ENCODE results near the gene TUT7. TPM values are rescaled to one million over a fixed set of nuclear protein-coding genes. Genes with fewer than 3 reads are reported as not detected.
"Not testable (repeated sequence)": the region's sequence is repeated elsewhere in the genome, so short reads cannot be mapped to it uniquely, and the experiment has no call there.

Gene TUT7
- total RNA-seq, 1 experiment from 2014 or later: 36.1 TPM

DNA sequence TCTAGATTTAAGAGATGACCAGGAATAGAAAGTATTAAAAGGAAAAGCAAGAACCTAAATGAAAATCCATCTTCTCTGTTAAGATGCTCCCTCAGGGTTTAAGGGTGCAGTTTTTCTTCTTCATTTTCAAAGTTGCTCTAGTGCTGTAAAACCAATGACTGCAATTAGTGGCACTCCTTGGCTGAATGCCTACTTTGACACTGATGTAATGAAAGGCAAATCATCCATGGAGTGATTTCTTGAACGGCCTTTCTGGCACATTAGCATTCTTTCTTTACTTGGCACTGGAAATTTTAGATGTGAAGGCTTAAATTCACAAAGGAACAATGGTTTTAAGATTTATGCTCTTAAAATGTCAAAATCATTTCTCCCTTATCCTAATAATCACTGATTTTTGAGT is 52.5 kb downstream of the TUT7 start:
- no peaks in the 10 kb centered on the region for H4K20me1 ChIP-seq (ENCODE audit: insufficient read depth)
- ChIA-PET CTCF (no interaction called here), POLR2A (ENCODE audit: unreplicated experiment) (no interaction called here)
- H3K36me3 ChIP-seq (ENCODE audit: low read depth): peaks cover 33% of the 10 kb centered on the region
- TF ChIP-seq EZH2 (IDR thresholded peaks at IDR 0.05; ENCODE audit: low read depth): no peak
- H3F3A ChIP-seq (ENCODE audit: insufficient read depth, low read depth): peaks cover 4% of the 10 kb centered on the region; the same call in 1 of the 2 replicates
- H3K27me3 ChIP-seq (ENCODE audit: insufficient read depth, low read depth): no peaks in the 10 kb centered on the region
- BruUV-seq (replicated peaks): no TSS peak
- no peaks in the 10 kb centered on the region for H3K9me3 ChIP-seq (ENCODE audit: insufficient read depth, low read depth)
- H2AFZ ChIP-seq: no peak overlapping the region
- H3K27ac ChIP-seq: no peak overlapping the region
- H3K4me1 ChIP-seq (replicated peaks; ENCODE audit: insufficient read depth): no peaks in the 10 kb centered on the region
- intact Hi-C loops (cut with micrococcal nuclease; ENCODE audit: unreplicated experiment): no loop called here
- no peaks in the 10 kb centered on the region for H3K9me2 ChIP-seq (ENCODE audit: insufficient read depth)
- no peak for DNase-seq
- H3K79me2 ChIP-seq (ENCODE audit: low read depth): no peaks in the 10 kb centered on the region
- H3K4me3 ChIP-seq: no peak overlapping the region
- H3K4me2 ChIP-seq: no peak overlapping the region

DNA sequence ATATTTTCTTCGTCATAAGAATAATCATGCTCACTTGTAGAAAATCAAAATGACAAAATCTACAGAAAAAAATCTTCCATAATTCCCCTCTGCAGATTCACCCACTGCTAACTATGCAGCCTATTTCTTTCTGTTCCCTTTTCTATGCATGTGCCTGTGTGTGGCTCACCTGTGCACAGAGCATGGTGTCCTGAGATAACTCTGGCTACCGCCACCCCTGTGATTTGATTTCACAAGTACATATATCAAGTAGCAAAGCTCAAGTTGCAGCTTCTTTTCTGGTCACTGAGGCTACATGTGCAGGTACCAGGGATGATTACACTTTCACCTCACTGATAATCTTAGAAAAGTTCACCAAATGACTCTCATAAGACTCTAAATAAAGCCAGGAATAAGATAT is 53.5 kb downstream of the TUT7 start:
- H3K4me3 ChIP-seq: no peak overlapping the region
- H3K27me3 ChIP-seq (ENCODE audit: insufficient read depth, low read depth): no peaks in the 10 kb centered on the region
- no peaks in the 10 kb centered on the region for H3K9me3 ChIP-seq (ENCODE audit: insufficient read depth, low read depth)
- intact Hi-C loops (cut with micrococcal nuclease; ENCODE audit: unreplicated experiment): no loop called here
- no peak for DNase-seq
- H3K9me2 ChIP-seq (ENCODE audit: insufficient read depth): no peaks in the 10 kb centered on the region
- no peaks in the 10 kb centered on the region for H3K79me2 ChIP-seq (ENCODE audit: low read depth)
- H3K4me1 ChIP-seq (replicated peaks; ENCODE audit: insufficient read depth): no peaks in the 10 kb centered on the region
- H3K27ac ChIP-seq: no peak overlapping the region
- H4K20me1 ChIP-seq (ENCODE audit: insufficient read depth): no peaks in the 10 kb centered on the region; the same call in 1 of the 2 replicates
- no peak overlapping the region for H2AFZ ChIP-seq
- no TSS peak for BruUV-seq (replicated peaks)
- H3K36me3 ChIP-seq (ENCODE audit: low read depth): peaks cover 32% of the 10 kb centered on the region
- peaks cover 4% of the 10 kb centered on the region; the same call in 1 of the 2 replicates for H3F3A ChIP-seq (ENCODE audit: insufficient read depth, low read depth)
- ChIA-PET POLR2A (ENCODE audit: unreplicated experiment) (no interaction called here), CTCF (no interaction called here)
- TF ChIP-seq EZH2 (IDR thresholded peaks at IDR 0.05; ENCODE audit: low read depth): no peak
- TF ChIP-seq, protein P1, sequence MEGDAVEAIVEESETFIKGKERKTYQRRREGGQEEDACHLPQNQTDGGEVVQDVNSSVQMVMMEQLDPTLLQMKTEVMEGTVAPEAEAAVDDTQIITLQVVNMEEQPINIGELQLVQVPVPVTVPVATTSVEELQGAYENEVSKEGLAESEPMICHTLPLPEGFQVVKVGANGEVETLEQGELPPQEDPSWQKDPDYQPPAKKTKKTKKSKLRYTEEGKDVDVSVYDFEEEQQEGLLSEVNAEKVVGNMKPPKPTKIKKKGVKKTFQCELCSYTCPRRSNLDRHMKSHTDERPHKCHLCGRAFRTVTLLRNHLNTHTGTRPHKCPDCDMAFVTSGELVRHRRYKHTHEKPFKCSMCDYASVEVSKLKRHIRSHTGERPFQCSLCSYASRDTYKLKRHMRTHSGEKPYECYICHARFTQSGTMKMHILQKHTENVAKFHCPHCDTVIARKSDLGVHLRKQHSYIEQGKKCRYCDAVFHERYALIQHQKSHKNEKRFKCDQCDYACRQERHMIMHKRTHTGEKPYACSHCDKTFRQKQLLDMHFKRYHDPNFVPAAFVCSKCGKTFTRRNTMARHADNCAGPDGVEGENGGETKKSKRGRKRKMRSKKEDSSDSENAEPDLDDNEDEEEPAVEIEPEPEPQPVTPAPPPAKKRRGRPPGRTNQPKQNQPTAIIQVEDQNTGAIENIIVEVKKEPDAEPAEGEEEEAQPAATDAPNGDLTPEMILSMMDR (conservative IDR thresholded peaks at IDR 0.05): no peak
- H3K4me2 ChIP-seq: no peak overlapping the region

DNA sequence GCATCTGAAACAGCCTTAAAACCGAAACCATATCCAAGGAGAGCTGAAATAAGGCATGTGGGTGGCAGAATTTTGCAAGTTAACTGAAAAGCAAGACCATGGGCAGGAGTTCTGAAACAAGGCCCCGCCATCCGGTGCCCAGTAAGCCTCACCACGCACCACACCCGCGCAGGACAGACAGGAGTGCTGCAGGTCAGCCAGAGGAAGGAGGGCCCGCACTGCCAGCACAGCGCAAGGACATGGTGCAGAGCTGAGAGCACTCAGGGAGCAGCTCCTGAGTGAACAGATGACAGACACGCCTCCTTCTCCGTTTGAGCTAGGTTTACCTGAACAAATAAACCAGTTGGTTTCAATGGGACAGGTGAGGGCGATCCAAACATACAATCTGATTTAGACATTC is 55.3 kb downstream of the TUT7 start:
- Histone ChIP-seq H3K79me2 (ENCODE audit: low read depth) (no peaks in the 10 kb centered on the region), H4K20me1 (ENCODE audit: insufficient read depth) (no peaks in the 10 kb centered on the region; the same call in 1 of the 2 replicates), H2AFZ (no peak overlapping the region), H3K4me2 (no peak overlapping the region), H3K4me1 (replicated peaks; ENCODE audit: insufficient read depth) (no peaks in the 10 kb centered on the region), H3K9me3 (ENCODE audit: insufficient read depth, low read depth) (no peaks in the 10 kb centered on the region), H3K27ac (no peak overlapping the region), H3F3A (ENCODE audit: insufficient read depth, low read depth) (peaks cover 4% of the 10 kb centered on the region; the same call in 1 of the 2 replicates), H3K36me3 (ENCODE audit: low read depth) (peaks cover 28% of the 10 kb centered on the region), H3K4me3 (no peak overlapping the region), H3K9me2 (ENCODE audit: insufficient read depth) (no peaks in the 10 kb centered on the region), H3K27me3 (ENCODE audit: insufficient read depth, low read depth) (no peaks in the 10 kb centered on the region)
- no peak for DNase-seq
- no TSS peak for BruUV-seq (replicated peaks)
- TF ChIP-seq, protein P1 (conservative IDR thresholded peaks at IDR 0.05): no peak
- TF ChIP-seq EZH2 (IDR thresholded peaks at IDR 0.05; ENCODE audit: low read depth): no peak
- intact Hi-C loops (cut with micrococcal nuclease; ENCODE audit: unreplicated experiment): no loop called here
- ChIA-PET POLR2A (ENCODE audit: unreplicated experiment) (interaction anchor here (0.6 kb wide), 1 partner anchor 10 kb away, joined by 3 read pairs; no protein-coding TSS in a partner anchor), CTCF (interaction anchor here (0.6 kb wide), 2 partner anchors 14 to 185 kb away, joined by 3 read pairs; no protein-coding TSS in a partner anchor)

DNA sequence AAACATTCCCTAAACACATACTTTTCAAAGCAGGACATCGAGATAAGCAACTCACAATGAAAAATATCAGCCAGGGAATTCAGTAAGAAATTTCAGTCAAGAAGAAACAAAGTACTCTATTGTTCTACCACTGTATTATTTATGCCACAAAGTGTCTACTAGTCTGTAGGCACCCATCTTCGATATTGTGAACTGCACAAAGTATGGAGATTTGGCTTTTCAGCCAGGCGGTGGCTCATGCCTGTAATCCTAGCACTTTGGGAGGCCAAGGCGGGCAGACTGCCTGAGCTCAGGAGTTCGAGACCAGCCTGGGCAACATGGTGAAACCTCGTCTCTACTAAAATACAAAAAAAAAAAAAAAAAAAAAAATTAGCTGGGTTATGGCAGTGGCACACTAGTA is 63.9 kb downstream of the TUT7 start:
- H3K79me2 ChIP-seq (ENCODE audit: low read depth); H4K20me1 ChIP-seq (ENCODE audit: insufficient read depth); H3K4me1 ChIP-seq (replicated peaks; ENCODE audit: insufficient read depth); CTCF ChIA-PET; H3K9me3 ChIP-seq (ENCODE audit: insufficient read depth, low read depth); DNase-seq; intact Hi-C loops (cut with micrococcal nuclease; ENCODE audit: unreplicated experiment); H2AFZ ChIP-seq; H3K36me3 ChIP-seq (ENCODE audit: low read depth); BruUV-seq (replicated peaks); H3K4me2 ChIP-seq; H3K9me2 ChIP-seq (ENCODE audit: insufficient read depth); H3K27me3 ChIP-seq (ENCODE audit: insufficient read depth, low read depth); H3K27ac ChIP-seq; H3K4me3 ChIP-seq: not testable (repeated sequence)
- peaks cover 12% of the 10 kb centered on the region; the same call in 1 of the 2 replicates for H3F3A ChIP-seq (ENCODE audit: insufficient read depth, low read depth)
- POLR2A ChIA-PET (ENCODE audit: unreplicated experiment): interaction anchor here (0.6 kb wide), 1 partner anchor 192 kb away, joined by 3 read pairs; no protein-coding TSS in a partner anchor

Data from PC-9 (cell line).